MG63 (cell line): ENCODE data around the gene SHF. TPM values are rescaled to one million over a fixed set of nuclear protein-coding genes. Genes with fewer than 3 reads are reported as not detected.

Source experiments
- DNase-seq: peaks from one replicate; pipeline ENCODE4 v3.0.0-alpha.2; 2020
- H3K27me3 ChIP-seq: fragments of 250-450 bp; sonication (Bioruptor Pico); 2 replicates; pipeline ENCODE4 v1.5.1; 2020; ENCODE audit warnings: mild to moderate bottlenecking, moderate library complexity
- H3K36me3 ChIP-seq: fragments of 250-450 bp; sonication (Bioruptor Pico); 2 replicates; pipeline ENCODE4 v1.5.1; 2020; ENCODE audit warnings: mild to moderate bottlenecking, moderate library complexity
- H3K4me3 ChIP-seq: fragments of 250-450 bp; sonication (Bioruptor Pico); 2 replicates; pipeline ENCODE4 v1.5.1; 2020; ENCODE audit warnings: mild to moderate bottlenecking, moderate library complexity
- H3K9me3 ChIP-seq: fragments of 250-450 bp; sonication (Bioruptor Pico); 2 replicates; pipeline ENCODE4 v1.5.1; 2020; ENCODE audit warnings: mild to moderate bottlenecking, moderate library complexity
- total RNA-seq: library from RNA; depleted of rRNA; stranded (reverse); fragments of >200 nt; shearing (Covaris generic); gene quantifications from 2 replicates; pipeline ENCODE4 v1.2.3, GENCODE V29; 2014; ENCODE audit warnings: low replicate concordance; rRNA removed

SHF gene
- total RNA-seq, 1 experiment from 2014 or later: 0.33 TPM

DNA sequence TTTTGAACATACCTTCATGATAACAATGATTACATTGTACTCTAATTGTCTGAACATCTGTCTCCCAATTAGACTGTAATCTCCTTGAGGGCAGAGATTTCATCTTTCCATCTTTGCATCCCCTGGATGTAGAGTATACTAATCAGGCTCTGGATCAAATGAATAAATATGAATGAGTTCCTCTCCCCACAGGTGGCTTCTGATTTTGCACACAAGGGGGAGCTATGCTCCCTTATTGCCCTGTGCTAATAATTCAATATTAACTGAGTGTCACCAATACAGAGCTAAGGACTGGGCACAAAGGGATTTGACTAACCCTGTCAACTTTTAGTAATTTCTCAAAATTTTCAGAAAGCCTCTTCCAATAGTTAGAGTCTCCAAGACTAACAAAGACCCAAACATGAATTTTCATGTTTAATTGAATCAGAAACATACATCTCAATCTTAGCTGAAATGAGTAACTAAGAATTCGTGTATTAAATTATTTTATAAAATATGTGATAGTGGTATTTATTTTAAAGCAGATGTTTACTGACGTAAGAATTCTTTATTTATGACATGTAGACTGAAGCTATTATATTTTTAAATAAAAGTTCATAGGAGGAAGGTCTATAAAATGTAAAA, 61.1 kb downstream of the SHF start:
- H3K36me3 ChIP-seq: no peaks in the 10 kb centered on the region
- DNase-seq: no peak
- H3K27me3 ChIP-seq: peaks cover 2% of the 10 kb centered on the region; the same call in 1 of the 2 replicates
- H3K4me3 ChIP-seq: no peak overlapping the region
- no peaks in the 10 kb centered on the region for H3K9me3 ChIP-seq

GRCh38 chr15:45123397-45123796, 64.4 kb downstream of the SHF start:
- Histone ChIP-seq H3K36me3 (no peaks in the 10 kb centered on the region), H3K4me3 (no peak overlapping the region), H3K27me3 (peaks cover 2% of the 10 kb centered on the region; the same call in 1 of the 2 replicates), H3K9me3 (no peaks in the 10 kb centered on the region)
- DNase-seq: no peak

GRCh38 chr15:45122719-45123118, 65.0 kb downstream of the SHF start:
- Histone ChIP-seq H3K9me3 (no peaks in the 10 kb centered on the region), H3K4me3 (no peak overlapping the region), H3K36me3 (no peaks in the 10 kb centered on the region), H3K27me3 (peaks cover 2% of the 10 kb centered on the region; the same call in 1 of the 2 replicates)
- DNase-seq: no peak

GRCh38 chr15:45121706-45122417, 65.9 kb downstream of the SHF start:
- Histone ChIP-seq H3K9me3 (no peaks in the 10 kb centered on the region), H3K36me3 (no peaks in the 10 kb centered on the region), H3K27me3 (peaks cover 2% of the 10 kb centered on the region; the same call in 1 of the 2 replicates), H3K4me3 (no peak overlapping the region)
- peak; percentile 81 for DNase-seq

GRCh38 chr15:45121020-45121419, 66.7 kb downstream of the SHF start:
- DNase-seq: no peak
- peaks cover 2% of the 10 kb centered on the region; the same call in 1 of the 2 replicates for H3K27me3 ChIP-seq
- H3K9me3 ChIP-seq: no peaks in the 10 kb centered on the region
- no peaks in the 10 kb centered on the region for H3K36me3 ChIP-seq
- H3K4me3 ChIP-seq: no peak overlapping the region

DNA sequence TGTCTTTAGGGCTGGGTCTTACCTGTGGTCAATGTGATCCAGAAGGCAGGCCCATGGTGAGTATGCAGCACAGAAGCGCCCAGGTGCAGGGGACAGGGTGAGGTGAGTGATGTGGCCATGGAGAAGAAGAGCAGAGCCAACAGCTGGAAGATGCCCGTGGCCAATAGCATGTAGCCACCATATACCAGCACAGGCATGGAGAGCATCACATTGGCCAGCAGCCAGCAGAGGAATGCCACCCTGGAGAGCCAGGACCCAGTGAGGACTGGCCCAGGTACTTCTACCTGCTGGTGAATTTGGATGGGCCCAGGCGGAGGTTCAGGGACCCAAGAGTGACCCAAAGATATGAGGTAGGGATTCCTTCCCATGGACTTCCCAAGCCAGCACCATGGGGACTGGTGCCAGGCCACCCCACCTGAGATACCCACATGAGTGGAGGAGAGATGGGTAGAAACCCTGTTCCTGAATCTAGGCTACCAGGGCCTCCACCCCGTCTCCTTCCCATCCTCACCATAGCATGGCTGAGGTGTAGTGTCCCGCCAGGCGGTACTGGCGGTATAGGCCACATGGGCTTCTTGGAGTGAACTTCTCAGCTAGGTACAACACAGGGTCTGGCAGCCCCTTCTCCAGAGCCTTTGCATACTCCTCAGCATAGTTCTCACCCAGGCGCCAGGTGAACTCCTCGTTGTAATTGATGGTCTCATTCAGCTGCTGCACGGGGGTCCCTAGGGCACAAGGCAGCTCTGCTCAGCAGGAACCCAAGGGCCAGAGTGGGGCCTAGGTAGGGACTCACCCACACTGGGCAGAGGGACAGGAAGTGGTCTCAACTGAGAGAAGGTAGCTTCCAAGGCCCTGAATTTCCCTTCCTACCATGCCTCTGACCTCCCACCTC, 67.4 kb downstream of the SHF start:
- no peak overlapping the region for H3K4me3 ChIP-seq
- no peak for DNase-seq
- no peaks in the 10 kb centered on the region for H3K36me3 ChIP-seq
- no peaks in the 10 kb centered on the region for H3K9me3 ChIP-seq
- peaks cover 2% of the 10 kb centered on the region for H3K27me3 ChIP-seq

DNA sequence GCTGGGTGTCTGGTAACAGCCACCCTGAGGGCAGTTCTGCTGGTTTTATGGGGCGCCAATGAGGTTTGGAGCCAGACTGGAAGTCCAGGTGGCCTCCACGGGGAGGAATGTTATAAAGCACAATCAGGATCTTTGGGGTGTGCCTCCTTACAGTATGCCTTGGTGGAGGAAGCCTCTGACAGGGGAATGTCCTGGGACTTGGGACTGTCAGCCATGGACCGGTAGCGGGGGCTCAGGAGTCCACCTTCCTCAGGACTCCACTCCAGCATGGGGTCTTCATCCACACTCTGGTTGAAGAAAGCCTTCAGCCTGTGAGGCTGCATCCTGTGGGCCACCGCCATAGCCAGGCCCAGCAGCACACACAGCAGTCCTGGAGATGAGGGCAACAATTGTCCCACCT, 68.8 kb downstream of the SHF start:
- peaks cover 11% of the 10 kb centered on the region for H3K27me3 ChIP-seq
- no peaks in the 10 kb centered on the region for H3K36me3 ChIP-seq
- no peaks in the 10 kb centered on the region for H3K9me3 ChIP-seq
- no peak for DNase-seq
- no peak overlapping the region for H3K4me3 ChIP-seq

GRCh38 chr15:45118131-45118588, 69.6 kb downstream of the SHF start:
- Histone ChIP-seq H3K9me3 (no peaks in the 10 kb centered on the region), H3K4me3 (no peak overlapping the region), H3K27me3 (peaks cover 19% of the 10 kb centered on the region), H3K36me3 (no peaks in the 10 kb centered on the region)
- peak; percentile 77 for DNase-seq

DNA sequence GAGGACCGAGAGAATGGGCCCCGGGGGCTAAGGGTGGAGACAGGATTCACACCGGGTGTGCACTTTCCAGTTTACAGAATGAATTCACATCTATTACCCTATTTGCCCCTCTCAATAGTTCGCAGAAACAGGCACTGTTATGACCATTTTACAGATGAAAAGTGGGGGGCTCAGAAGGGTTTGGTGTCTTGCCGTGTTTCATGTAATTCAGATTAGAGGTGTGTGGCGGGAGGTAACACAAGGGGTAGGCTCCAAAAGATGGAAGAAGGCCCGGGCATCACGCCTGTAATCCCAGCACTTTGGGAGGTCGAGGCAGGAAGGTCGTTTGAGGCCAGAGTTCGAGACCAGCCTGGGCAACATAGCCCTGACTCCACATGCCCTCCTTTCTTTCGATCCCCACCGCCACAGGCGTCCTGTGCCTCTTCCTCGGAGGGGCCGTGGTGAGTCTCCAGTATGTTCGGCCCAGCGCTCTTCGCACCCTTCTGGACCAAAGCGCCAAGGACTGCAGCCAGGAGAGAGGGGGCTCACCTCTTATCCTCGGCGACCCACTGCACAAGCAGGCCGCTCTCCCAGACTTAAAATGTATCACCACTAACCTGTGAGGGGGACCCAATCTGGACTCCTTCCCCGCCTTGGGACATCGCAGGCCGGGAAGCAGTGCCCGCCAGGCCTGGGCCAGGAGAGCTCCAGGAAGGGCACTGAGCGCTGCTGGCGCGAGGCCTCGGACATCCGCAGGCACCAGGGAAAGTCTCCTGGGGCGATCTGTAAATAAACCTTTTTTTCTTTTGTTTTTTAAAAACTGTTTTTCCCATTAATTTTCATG, 70.2 kb downstream of the SHF start:
- peaks cover 25% of the 10 kb centered on the region for H3K27me3 ChIP-seq
- DNase-seq: no peak
- H3K4me3 ChIP-seq: no peak overlapping the region
- no peaks in the 10 kb centered on the region for H3K36me3 ChIP-seq
- no peaks in the 10 kb centered on the region for H3K9me3 ChIP-seq

Other genes starting within 250 kb of the SHF start
- not detected in 2 replicates for gene TERB2, start 231.3 kb downstream of the SHF start, total RNA-seq
- gene SORD, start 164.8 kb downstream of the SHF start, total RNA-seq: 25.8 and 39.1 TPM in 2 replicates
- not detected in 2 replicates for gene DUOX2, start 73.8 kb downstream of the SHF start, total RNA-seq
- not detected in 2 replicates for gene DUOXA2, start 73.6 kb downstream of the SHF start, total RNA-seq
- not detected in 2 replicates for gene DUOXA1, start 58.1 kb downstream of the SHF start, total RNA-seq
- not detected in 2 replicates for gene DUOX1, start 58.0 kb downstream of the SHF start, total RNA-seq
- not detected in 2 replicates for gene SLC28A2, start 64.3 kb upstream of the SHF start, total RNA-seq
- 0.23 TPM in 1 of 2 replicates, not detected in the other for gene GATM, start 190.6 kb upstream of the SHF start, total RNA-seq